Vagina (tissue), 2 donors: Measurements from ENCODE around the gene NEMP2.

Source experiments
- POLR2A ChIP-seq, 2 donors: fragments of 450-650 bp; IDR thresholded peaks; one replicate each; pipeline ENCODE4 v1.6.1; 2017; ENCODE audit warnings: antibody characterized with exemption in 2 of 2, mild to moderate bottlenecking in 2 of 2, moderate library complexity in 2 of 2
- POLR2AphosphoS5 ChIP-seq, 2 donors: sonication (generic); formaldehyde crosslinking; IDR thresholded peaks; one replicate each; pipeline ENCODE4 v1.9.0; 2017; ENCODE audit warnings: antibody characterized with exemption in 2 of 2, mild to moderate bottlenecking in 2 of 2, low read depth in 1 of 2; ENCODE audit not compliant: insufficient read depth in 1 of 2
- TF ChIP-seq, protein P1 (sequence below), 3 experiments: fragments of 450-650 bp in 2 of 3; fragments of 200-600 bp in 1 of 3; sonication (generic) in 1 of 3; IDR thresholded peaks; one replicate each; pipeline ENCODE4 v1.5.1; 2017 to 2019; ENCODE audit warnings: antibody characterized with exemption in 3 of 3, mild to moderate bottlenecking in 2 of 3, moderate library complexity in 2 of 3

DNA sequence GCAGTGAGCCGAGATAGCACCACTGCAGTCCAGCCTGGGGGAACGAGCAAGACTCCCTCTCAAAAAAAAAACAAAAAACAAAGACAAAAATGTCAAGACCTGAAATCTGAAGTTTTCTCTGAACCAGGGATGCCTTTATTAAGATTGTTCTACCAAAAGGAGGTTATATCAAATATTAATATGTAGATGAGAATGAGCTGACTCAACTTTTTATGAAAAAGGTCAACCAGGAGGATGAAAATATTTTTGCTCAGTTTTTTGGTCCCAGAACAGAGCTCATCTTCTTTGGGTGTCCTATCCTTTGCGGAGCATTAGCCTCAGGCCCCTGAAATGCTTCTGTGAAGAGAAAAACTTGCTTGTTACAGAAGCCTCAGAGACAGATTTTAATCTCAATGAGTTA, 44.0 kb downstream of the NEMP2 start:
- TF ChIP-seq, protein P1, sequence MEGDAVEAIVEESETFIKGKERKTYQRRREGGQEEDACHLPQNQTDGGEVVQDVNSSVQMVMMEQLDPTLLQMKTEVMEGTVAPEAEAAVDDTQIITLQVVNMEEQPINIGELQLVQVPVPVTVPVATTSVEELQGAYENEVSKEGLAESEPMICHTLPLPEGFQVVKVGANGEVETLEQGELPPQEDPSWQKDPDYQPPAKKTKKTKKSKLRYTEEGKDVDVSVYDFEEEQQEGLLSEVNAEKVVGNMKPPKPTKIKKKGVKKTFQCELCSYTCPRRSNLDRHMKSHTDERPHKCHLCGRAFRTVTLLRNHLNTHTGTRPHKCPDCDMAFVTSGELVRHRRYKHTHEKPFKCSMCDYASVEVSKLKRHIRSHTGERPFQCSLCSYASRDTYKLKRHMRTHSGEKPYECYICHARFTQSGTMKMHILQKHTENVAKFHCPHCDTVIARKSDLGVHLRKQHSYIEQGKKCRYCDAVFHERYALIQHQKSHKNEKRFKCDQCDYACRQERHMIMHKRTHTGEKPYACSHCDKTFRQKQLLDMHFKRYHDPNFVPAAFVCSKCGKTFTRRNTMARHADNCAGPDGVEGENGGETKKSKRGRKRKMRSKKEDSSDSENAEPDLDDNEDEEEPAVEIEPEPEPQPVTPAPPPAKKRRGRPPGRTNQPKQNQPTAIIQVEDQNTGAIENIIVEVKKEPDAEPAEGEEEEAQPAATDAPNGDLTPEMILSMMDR (IDR thresholded peaks at IDR 0.05), result no peak
- TF ChIP-seq POLR2A (IDR thresholded peaks at IDR 0.05) (no peak), POLR2AphosphoS5 (IDR thresholded peaks at IDR 0.05; ENCODE audit: insufficient read depth in 1 of 2, low read depth in 1 of 2) (no peak)
